ENCODE data around the gene HIPK2. TPM values are rescaled to one million over a fixed set of nuclear protein-coding genes. Genes with fewer than 3 reads are reported as not detected.

HIPK2 gene
- total and polyA plus RNA-seq, 2 experiments from 2014 or later: 23.2 to 47.0 TPM

DNA sequence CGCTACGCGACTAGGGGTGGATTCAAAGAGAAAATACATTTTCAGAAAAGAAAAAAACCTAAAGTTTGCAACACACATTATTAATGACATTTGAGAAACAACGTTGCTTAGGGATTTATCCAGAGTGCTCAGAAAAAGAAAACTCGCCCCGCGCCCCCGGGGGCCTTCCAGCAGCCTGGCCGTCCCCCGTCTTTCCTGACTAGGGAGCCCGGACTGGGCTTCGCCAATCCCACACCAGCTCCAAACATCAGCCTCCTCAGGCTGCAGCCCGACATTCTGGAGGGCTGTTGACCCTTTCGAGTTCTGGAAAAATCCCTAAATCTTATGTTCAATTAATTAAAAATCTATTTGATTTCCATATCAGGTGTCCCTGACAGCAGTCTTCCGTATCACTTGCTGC lies 205.7 kb downstream of the HIPK2 start:
- TF ChIP-seq, protein P1, sequence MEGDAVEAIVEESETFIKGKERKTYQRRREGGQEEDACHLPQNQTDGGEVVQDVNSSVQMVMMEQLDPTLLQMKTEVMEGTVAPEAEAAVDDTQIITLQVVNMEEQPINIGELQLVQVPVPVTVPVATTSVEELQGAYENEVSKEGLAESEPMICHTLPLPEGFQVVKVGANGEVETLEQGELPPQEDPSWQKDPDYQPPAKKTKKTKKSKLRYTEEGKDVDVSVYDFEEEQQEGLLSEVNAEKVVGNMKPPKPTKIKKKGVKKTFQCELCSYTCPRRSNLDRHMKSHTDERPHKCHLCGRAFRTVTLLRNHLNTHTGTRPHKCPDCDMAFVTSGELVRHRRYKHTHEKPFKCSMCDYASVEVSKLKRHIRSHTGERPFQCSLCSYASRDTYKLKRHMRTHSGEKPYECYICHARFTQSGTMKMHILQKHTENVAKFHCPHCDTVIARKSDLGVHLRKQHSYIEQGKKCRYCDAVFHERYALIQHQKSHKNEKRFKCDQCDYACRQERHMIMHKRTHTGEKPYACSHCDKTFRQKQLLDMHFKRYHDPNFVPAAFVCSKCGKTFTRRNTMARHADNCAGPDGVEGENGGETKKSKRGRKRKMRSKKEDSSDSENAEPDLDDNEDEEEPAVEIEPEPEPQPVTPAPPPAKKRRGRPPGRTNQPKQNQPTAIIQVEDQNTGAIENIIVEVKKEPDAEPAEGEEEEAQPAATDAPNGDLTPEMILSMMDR (IDR thresholded peaks at IDR 0.05; ENCODE audit: low read depth, low read length): no peak
- no peak for DNase-seq (ENCODE audit: low read depth in 1 of 2, low spot score in 1 of 2)
- Histone ChIP-seq H3K4me3 (no peak overlapping the region), H3K9me3 (ENCODE audit: low read depth) (no peaks in the 10 kb centered on the region), H3K36me3 (peaks cover 7% of the 10 kb centered on the region), H3K27me3 (no peaks in the 10 kb centered on the region), H3K4me1 (ENCODE audit: low read depth) (peaks cover 3% of the 10 kb centered on the region), H3K27ac (no peak overlapping the region)

DNA sequence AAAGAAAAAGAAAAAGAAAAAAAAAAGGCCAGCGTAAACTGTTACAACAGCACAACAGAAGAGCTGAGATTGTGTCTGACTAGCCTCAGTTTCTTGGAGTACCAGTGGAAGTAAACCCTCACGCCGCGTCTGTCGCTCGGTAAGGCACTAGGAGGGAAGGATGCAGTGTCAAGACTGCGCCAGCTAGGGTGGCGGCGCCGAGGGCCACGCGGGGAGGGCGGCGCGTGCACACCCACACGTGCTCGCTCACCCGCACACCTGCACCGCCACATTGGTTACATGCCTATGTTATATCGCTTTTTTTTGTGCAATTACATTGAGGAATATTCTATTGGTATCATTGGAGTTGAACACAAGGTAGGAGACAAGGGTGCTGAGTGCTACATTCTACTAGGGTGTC lies 206.1 kb downstream of the HIPK2 start:
- no peak for DNase-seq (ENCODE audit: low read depth in 1 of 2, low spot score in 1 of 2)

DNA sequence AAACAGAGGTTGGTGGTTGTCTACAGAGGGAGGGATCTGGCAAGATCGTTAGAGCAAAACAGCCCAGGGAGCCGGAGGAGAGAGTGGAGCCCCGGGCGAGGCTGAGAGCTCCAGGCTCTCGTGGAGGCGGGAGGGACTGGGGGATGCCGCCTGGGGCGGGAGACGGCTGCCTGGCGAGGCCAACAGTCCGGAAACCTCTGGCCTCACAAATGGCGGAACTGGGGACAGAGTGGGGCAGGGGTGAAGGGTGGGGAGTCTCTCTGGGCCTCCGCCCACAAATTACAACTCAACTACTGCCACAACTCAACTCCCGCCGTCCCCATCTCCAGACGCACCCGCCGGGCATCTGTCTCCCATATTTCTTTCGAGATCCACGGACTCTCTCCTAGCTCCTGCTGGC lies 206.6 kb downstream of the HIPK2 start:
- H3K9me3 ChIP-seq (ENCODE audit: low read depth): no peaks in the 10 kb centered on the region
- peaks cover 7% of the 10 kb centered on the region for H3K36me3 ChIP-seq
- TF ChIP-seq, protein P1 (IDR thresholded peaks at IDR 0.05; ENCODE audit: low read depth, low read length): no peak
- peaks cover 10% of the 10 kb centered on the region for H3K4me1 ChIP-seq (ENCODE audit: low read depth)
- no peak overlapping the region for H3K27ac ChIP-seq
- no peak for DNase-seq (ENCODE audit: low read depth in 1 of 2, low spot score in 1 of 2)
- H3K4me3 ChIP-seq: no peak overlapping the region
- no peaks in the 10 kb centered on the region for H3K27me3 ChIP-seq

More for the DNA sequence above, 206.1 kb downstream of the HIPK2 start:
- no peaks in the 10 kb centered on the region for H3K9me3 ChIP-seq (ENCODE audit: low read depth)
- H3K27me3 ChIP-seq: no peaks in the 10 kb centered on the region
- peaks cover 7% of the 10 kb centered on the region for H3K36me3 ChIP-seq
- H3K4me1 ChIP-seq (ENCODE audit: low read depth): peaks cover 7% of the 10 kb centered on the region
- H3K27ac ChIP-seq: no peak overlapping the region
- TF ChIP-seq, protein P1 (IDR thresholded peaks at IDR 0.05; ENCODE audit: low read depth, low read length): no peak
- H3K4me3 ChIP-seq: no peak overlapping the region

DNA sequence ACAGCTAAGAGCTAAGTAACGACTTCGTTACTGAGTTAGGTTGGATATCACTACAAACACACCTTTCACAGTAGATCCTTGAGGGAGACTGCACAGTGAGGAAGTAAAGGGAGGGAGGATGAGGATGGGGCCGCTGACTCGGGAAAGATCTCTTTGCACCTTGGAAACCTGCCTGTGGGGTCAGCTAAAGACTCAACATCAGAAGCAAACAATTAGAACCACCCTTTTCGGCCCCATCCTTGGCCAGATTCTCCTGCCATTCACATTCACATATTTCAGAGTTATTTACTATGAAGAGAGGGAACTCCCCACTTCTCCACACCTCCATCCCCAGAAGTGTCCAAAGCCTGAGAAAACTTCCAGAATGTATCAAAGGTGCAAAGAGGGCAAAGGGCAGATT lies 207.2 kb downstream of the HIPK2 start:
- no peak overlapping the region for H3K4me3 ChIP-seq
- H3K27me3 ChIP-seq: no peaks in the 10 kb centered on the region
- no peak overlapping the region for H3K27ac ChIP-seq
- no peaks in the 10 kb centered on the region for H3K9me3 ChIP-seq (ENCODE audit: low read depth)
- H3K4me1 ChIP-seq (ENCODE audit: low read depth): peaks cover 10% of the 10 kb centered on the region
- no peak for DNase-seq (ENCODE audit: low read depth in 1 of 2, low spot score in 1 of 2)
- peaks cover 7% of the 10 kb centered on the region for H3K36me3 ChIP-seq
- TF ChIP-seq, protein P1 (IDR thresholded peaks at IDR 0.05; ENCODE audit: low read depth, low read length): no peak

DNA sequence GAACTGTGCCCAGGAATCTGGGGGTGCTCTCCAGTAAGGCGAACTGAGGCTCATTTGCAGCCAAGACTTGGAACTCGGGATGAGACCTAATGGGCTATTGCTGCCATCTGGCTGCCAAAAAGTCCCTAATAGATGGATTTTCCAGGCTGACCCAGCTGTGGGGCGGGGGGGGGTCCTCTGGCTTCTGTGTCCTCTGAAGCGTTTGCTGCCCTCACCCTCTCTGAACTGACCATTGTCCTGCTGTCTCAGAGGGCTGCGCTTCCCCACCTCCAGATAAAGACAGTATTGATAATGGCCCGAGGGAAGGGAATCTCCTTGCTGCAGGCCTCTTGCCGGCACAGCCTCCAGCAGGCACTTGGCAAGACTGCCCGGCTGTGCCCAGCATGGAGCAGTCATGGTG lies 207.7 kb downstream of the HIPK2 start:
- peaks cover 7% of the 10 kb centered on the region for H3K36me3 ChIP-seq
- TF ChIP-seq, protein P1 (IDR thresholded peaks at IDR 0.05; ENCODE audit: low read depth, low read length): no peak
- no peak for DNase-seq (ENCODE audit: low read depth in 1 of 2, low spot score in 1 of 2)

More for the DNA sequence above, 207.7 kb downstream of the HIPK2 start:
- Histone ChIP-seq H3K27me3 (no peaks in the 10 kb centered on the region), H3K9me3 (ENCODE audit: low read depth) (no peaks in the 10 kb centered on the region), H3K4me3 (no peak overlapping the region), H3K27ac (no peak overlapping the region), H3K4me1 (ENCODE audit: low read depth) (peaks cover 10% of the 10 kb centered on the region)
